Prostate gland (tissue), 2 donors: ENCODE data around the gene DSCAM.

Experiments used
- POLR2A ChIP-seq: fragments of 450-650 bp; IDR thresholded peaks from one replicate; pipeline ENCODE4 v1.6.1; 2016; ENCODE audit warnings: antibody characterized with exemption, mild to moderate bottlenecking
- TF ChIP-seq, protein P1 (sequence below), 4 experiments: fragments of 200-600 bp in 2 of 4; fragments of 450-650 bp in 2 of 4; sonication (generic) in 2 of 4; IDR thresholded peaks; 1 replicate in 3 of 4; 2 replicates in 1 of 4; pipeline ENCODE4 v1.5.1; 2016 to 2019; ENCODE audit warnings: antibody characterized with exemption in 4 of 4, mild to moderate bottlenecking in 2 of 4, moderate library complexity in 2 of 4

- TF ChIP-seq, protein P1, sequence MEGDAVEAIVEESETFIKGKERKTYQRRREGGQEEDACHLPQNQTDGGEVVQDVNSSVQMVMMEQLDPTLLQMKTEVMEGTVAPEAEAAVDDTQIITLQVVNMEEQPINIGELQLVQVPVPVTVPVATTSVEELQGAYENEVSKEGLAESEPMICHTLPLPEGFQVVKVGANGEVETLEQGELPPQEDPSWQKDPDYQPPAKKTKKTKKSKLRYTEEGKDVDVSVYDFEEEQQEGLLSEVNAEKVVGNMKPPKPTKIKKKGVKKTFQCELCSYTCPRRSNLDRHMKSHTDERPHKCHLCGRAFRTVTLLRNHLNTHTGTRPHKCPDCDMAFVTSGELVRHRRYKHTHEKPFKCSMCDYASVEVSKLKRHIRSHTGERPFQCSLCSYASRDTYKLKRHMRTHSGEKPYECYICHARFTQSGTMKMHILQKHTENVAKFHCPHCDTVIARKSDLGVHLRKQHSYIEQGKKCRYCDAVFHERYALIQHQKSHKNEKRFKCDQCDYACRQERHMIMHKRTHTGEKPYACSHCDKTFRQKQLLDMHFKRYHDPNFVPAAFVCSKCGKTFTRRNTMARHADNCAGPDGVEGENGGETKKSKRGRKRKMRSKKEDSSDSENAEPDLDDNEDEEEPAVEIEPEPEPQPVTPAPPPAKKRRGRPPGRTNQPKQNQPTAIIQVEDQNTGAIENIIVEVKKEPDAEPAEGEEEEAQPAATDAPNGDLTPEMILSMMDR (IDR thresholded peaks at IDR 0.05) = no peak
- no peak for TF ChIP-seq POLR2A
These were observed 372.4 kb downstream of the DSCAM start for GRCh38 chr21:40474513-40474912.
